H4 (cell line): ENCODE measurements around the gene ADPRHL1. TPM values are rescaled to one million over a fixed set of nuclear protein-coding genes. Genes with fewer than 3 reads are reported as not detected.
A peak's percentile ranks its signal among the peaks of the same experiment; 100 is the strongest.

Experiments
- DNase-seq: peaks from one replicate; pipeline ENCODE4 v3.0.0-alpha.2; 2015; ENCODE audit warnings: low spot score
- total RNA-seq: library from RNA; depleted of rRNA; stranded (reverse); fragments of >200 nt; shearing (Covaris generic); gene quantifications from 2 replicates; pipeline ENCODE4 v1.2.3, GENCODE V29; 2014

Gene ADPRHL1
- total RNA-seq, 1 experiment from 2014 or later = 1.3 TPM

GRCh38 chr13:113417836-113418721 lies 35.2 kb downstream of the ADPRHL1 start:
- DNase-seq = no peak

GRCh38 chr13:113417008-113417751 lies 36.1 kb downstream of the ADPRHL1 start:
- no peak for DNase-seq

- no peak for DNase-seq
These were observed 37.5 kb downstream of the ADPRHL1 start for GRCh38 chr13:113415825-113416224.

GRCh38 chr13:113415032-113415431 lies 38.3 kb downstream of the ADPRHL1 start:
- no peak for DNase-seq

GRCh38 chr13:113414335-113414734 lies 39.0 kb downstream of the ADPRHL1 start:
- DNase-seq = no peak

- no peak for DNase-seq
These were observed 39.4 kb downstream of the ADPRHL1 start for GRCh38 chr13:113413898-113414282.

- DNase-seq = no peak
These were observed 40.0 kb downstream of the ADPRHL1 start for GRCh38 chr13:113413178-113413897.

- no peak for DNase-seq
These were observed 40.8 kb downstream of the ADPRHL1 start for GRCh38 chr13:113412440-113412839.

GRCh38 chr13:113411216-113412023 lies 41.9 kb downstream of the ADPRHL1 start:
- peak; percentile 94 for DNase-seq

GRCh38 chr13:113410472-113411201 lies 42.7 kb downstream of the ADPRHL1 start:
- DNase-seq = peak; percentile 87

- DNase-seq = no peak
These were observed 44.7 kb downstream of the ADPRHL1 start for GRCh38 chr13:113408562-113408961.

GRCh38 chr13:113407531-113408393 lies 45.5 kb downstream of the ADPRHL1 start:
- no peak for DNase-seq

GRCh38 chr13:113407103-113407530 lies 46.2 kb downstream of the ADPRHL1 start:
- no peak for DNase-seq

- no peak for DNase-seq
These were observed 46.8 kb downstream of the ADPRHL1 start for GRCh38 chr13:113406321-113407102.

GRCh38 chr13:113405481-113406300 lies 47.6 kb downstream of the ADPRHL1 start:
- no peak for DNase-seq

GRCh38 chr13:113404723-113405471 lies 48.4 kb downstream of the ADPRHL1 start:
- no peak for DNase-seq

GRCh38 chr13:113404366-113404722 lies 48.9 kb downstream of the ADPRHL1 start:
- no peak for DNase-seq
